Measurements from ENCODE around the gene FAM83E. TPM values are rescaled to one million over a fixed set of nuclear protein-coding genes. Genes with fewer than 3 reads are reported as not detected.

The FAM83E gene
- total RNA-seq, 1 experiment from 2014 or later: 8.8 TPM

GRCh38 chr19:48614436-48615230 is at the start of gene FAM83E (continued):
- TF ChIP-seq, protein P1, sequence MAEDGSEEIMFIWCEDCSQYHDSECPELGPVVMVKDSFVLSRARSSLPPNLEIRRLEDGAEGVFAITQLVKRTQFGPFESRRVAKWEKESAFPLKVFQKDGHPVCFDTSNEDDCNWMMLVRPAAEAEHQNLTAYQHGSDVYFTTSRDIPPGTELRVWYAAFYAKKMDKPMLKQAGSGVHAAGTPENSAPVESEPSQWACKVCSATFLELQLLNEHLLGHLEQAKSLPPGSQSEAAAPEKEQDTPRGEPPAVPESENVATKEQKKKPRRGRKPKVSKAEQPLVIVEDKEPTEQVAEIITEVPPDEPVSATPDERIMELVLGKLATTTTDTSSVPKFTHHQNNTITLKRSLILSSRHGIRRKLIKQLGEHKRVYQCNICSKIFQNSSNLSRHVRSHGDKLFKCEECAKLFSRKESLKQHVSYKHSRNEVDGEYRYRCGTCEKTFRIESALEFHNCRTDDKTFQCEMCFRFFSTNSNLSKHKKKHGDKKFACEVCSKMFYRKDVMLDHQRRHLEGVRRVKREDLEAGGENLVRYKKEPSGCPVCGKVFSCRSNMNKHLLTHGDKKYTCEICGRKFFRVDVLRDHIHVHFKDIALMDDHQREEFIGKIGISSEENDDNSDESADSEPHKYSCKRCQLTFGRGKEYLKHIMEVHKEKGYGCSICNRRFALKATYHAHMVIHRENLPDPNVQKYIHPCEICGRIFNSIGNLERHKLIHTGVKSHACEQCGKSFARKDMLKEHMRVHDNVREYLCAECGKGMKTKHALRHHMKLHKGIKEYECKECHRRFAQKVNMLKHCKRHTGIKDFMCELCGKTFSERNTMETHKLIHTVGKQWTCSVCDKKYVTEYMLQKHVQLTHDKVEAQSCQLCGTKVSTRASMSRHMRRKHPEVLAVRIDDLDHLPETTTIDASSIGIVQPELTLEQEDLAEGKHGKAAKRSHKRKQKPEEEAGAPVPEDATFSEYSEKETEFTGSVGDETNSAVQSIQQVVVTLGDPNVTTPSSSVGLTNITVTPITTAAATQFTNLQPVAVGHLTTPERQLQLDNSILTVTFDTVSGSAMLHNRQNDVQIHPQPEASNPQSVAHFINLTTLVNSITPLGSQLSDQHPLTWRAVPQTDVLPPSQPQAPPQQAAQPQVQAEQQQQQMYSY (CRISPR knock-in tag; IDR thresholded peaks at IDR 0.05): peak; percentile 95
- no peak for TF ChIP-seq ELF4 (CRISPR knock-in tag; IDR thresholded peaks at IDR 0.05; ENCODE audit: low read depth)
- peak; percentile 73 for TF ChIP-seq FOXP1 (CRISPR knock-in tag; IDR thresholded peaks at IDR 0.05; ENCODE audit: borderline replicate concordance)
- TF ChIP-seq TEAD1 (CRISPR knock-in tag; IDR thresholded peaks at IDR 0.05): peak; percentile 38; the same call in 1 of the 2 replicates
- TF ChIP-seq, protein P2, sequence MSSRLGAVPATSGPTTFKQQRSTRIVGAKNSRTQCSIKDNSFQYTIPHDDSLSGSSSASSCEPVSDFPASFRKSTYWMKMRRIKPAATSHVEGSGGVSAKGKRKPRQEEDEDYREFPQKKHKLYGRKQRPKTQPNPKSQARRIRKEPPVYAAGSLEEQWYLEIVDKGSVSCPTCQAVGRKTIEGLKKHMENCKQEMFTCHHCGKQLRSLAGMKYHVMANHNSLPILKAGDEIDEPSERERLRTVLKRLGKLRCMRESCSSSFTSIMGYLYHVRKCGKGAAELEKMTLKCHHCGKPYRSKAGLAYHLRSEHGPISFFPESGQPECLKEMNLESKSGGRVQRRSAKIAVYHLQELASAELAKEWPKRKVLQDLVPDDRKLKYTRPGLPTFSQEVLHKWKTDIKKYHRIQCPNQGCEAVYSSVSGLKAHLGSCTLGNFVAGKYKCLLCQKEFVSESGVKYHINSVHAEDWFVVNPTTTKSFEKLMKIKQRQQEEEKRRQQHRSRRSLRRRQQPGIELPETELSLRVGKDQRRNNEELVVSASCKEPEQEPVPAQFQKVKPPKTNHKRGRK (CRISPR knock-in tag; IDR thresholded peaks at IDR 0.05; ENCODE audit: borderline replicate concordance): no peak
- TF ChIP-seq ZNF671 (CRISPR knock-in tag; IDR thresholded peaks at IDR 0.05): peak; percentile 98
- peak; percentile 97 for TF ChIP-seq ERG (CRISPR knock-in tag; IDR thresholded peaks at IDR 0.05)
- TF ChIP-seq ZNF138 (CRISPR knock-in tag; conservative IDR thresholded peaks at IDR 0.05): 0 out of 2 replicates have a peak, but pooled peaks have one; percentile 43
- TF ChIP-seq, protein P3, sequence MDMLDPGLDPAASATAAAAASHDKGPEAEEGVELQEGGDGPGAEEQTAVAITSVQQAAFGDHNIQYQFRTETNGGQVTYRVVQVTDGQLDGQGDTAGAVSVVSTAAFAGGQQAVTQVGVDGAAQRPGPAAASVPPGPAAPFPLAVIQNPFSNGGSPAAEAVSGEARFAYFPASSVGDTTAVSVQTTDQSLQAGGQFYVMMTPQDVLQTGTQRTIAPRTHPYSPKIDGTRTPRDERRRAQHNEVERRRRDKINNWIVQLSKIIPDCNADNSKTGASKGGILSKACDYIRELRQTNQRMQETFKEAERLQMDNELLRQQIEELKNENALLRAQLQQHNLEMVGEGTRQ (CRISPR knock-in tag; IDR thresholded peaks at IDR 0.05): no peak; the same call in 1 of the 2 replicates
- peak; percentile 98 for TF ChIP-seq NFATC4 (CRISPR knock-in tag; IDR thresholded peaks at IDR 0.05)
- no peak; the same call in none of the 2 replicates for TF ChIP-seq ETV6 (CRISPR knock-in tag; IDR thresholded peaks at IDR 0.05)
- peak; percentile 59; the same call in 1 of the 2 replicates for TF ChIP-seq AFF4 (CRISPR knock-in tag; IDR thresholded peaks at IDR 0.05; ENCODE audit: borderline replicate concordance)

DNA sequence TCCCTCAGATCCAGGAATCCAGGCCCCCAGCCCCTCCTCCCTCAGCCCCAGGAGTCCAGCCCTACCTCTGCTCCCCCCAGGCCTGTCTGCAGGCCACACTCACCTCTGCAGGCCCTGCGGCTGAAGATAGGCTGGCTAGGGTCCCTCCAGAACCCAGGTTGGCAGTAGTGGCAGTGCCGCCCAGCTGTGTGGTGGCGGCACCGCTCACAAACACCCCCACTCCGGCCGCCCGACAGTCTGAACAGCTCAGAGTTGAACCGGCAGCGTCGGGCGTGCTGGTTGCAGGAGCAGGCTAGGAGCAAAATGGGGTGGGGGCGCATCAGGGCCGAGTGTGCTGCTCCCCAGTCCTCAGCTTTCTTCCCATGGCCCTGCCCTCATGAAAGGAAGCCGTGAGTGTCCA is 49.6 kb upstream of the FAM83E start:
- peaks cover 11% of the 10 kb centered on the region for H3K9me3 Mint-ChIP-seq
- POLR2A ChIA-PET: no interaction called here

More for the DNA sequence above, 49.6 kb upstream of the FAM83E start:
- Mint-ChIP-seq H3K4me3 (no peak overlapping the region), H3K36me3 (peaks cover 6% of the 10 kb centered on the region), H3K27me3 (ENCODE audit: low read depth) (peaks cover 14% of the 10 kb centered on the region), H3K27ac (no peak overlapping the region), H3K4me1 (no peaks in the 10 kb centered on the region)
- CTCF ChIA-PET: interaction anchor here (0.6 to 1.8 kb wide), 2 partner anchors 11 to 461 kb away, joined by 3 to 4 read pairs; no protein-coding TSS in a partner anchor
- TF ChIP-seq FOXK1 (CRISPR knock-in tag; IDR thresholded peaks at IDR 0.05): no peak
- TF ChIP-seq NFE2L1 (CRISPR knock-in tag; IDR thresholded peaks at IDR 0.05): no peak
- TF ChIP-seq TEAD4 (CRISPR knock-in tag; IDR thresholded peaks at IDR 0.05): no peak
- no peak for TF ChIP-seq ZNF121 (CRISPR knock-in tag; IDR thresholded peaks at IDR 0.05)
- TF ChIP-seq RORB (CRISPR knock-in tag; IDR thresholded peaks at IDR 0.05): no peak
- ATAC-seq (no peak), DNase-seq (ENCODE audit: low spot score) (no peak)
